SK-N-SH (cell line): ENCODE measurements around the gene RUFY4. TPM values are rescaled to one million over a fixed set of nuclear protein-coding genes. Genes with fewer than 3 reads are reported as not detected.

Experiments
- CTCF ChIA-PET: fragments of 300-600, 350-600 bp; formaldehyde crosslinking; extraction: SDS; loops from one replicate; lab custom pipeline; 2021; lab: Yijun Ruan, JAX
- POLR2A ChIA-PET: fragments of 350-600 bp; sonication (Branson Sonifier 250); formaldehyde crosslinking; extraction: SDS; loops from one replicate; lab custom pipeline; 2020; ENCODE audit warnings: antibody characterized with exemption, inconsistent platforms; lab: Yijun Ruan, JAX
- DNase-seq: peaks from one replicate; pipeline ENCODE4 v3.0.0; 2012
- H2AFZ ChIP-seq: fragments of 200-600 bp; sonication (generic); 2 replicates; pipeline ENCODE4 v1.8.1; 2016; ENCODE audit warnings: antibody characterized with exemption, mild to moderate bottlenecking, low read depth
- H3F3A ChIP-seq: fragments of 200-600 bp; sonication (generic); replicated peaks from 2 replicates; pipeline ENCODE3; 2016; ENCODE audit warnings: antibody characterized with exemption, mild to moderate bottlenecking; ENCODE audit not compliant: insufficient read depth
- H3K27ac ChIP-seq, 2 experiments: fragments of 200-500 bp in 1 of 2; fragments of 200-600 bp in 1 of 2; sonication (Bioruptor generic) in 1 of 2; sonication (generic), shearing (Covaris generic) in 1 of 2; 2 replicates each; pipeline versions ENCODE4 v1.5.1 to v1.6.1; 2014 to 2016; ENCODE audit warnings: low read depth in 2 of 2, inconsistent platforms in 1 of 2, low read length in 1 of 2, mild to moderate bottlenecking in 1 of 2, mixed read lengths in 1 of 2
- H3K27me3 ChIP-seq: fragments of 200-600 bp; sonication (generic), shearing (Covaris generic); 2 replicates; pipeline ENCODE4 v1.6.1; 2016; ENCODE audit warnings: mixed run types; ENCODE audit not compliant: insufficient read depth
- H3K36me3 ChIP-seq, 2 experiments: fragments of 200-500 bp in 1 of 2; fragments of 200-600 bp in 1 of 2; sonication (Bioruptor generic) in 1 of 2; sonication (generic) in 1 of 2; replicated peaks in 1 of 2; 2 replicates each; pipeline versions ENCODE3 to v1.5.1; 2014 to 2016; ENCODE audit warnings: low read length in 1 of 2, mild to moderate bottlenecking in 1 of 2; ENCODE audit not compliant: insufficient read depth in 2 of 2, control insufficient read depth in 1 of 2
- H3K4me1 ChIP-seq, 2 experiments: fragments of 200-500 bp in 1 of 2; fragments of 200-600 bp in 1 of 2; sonication (Bioruptor generic) in 1 of 2; sonication (generic), shearing (Covaris generic) in 1 of 2; 2 replicates each; pipeline versions ENCODE4 v1.5.1 to v1.6.1; 2014 to 2016; ENCODE audit warnings: low read depth in 1 of 2, low read length in 1 of 2, mixed run types in 1 of 2; ENCODE audit not compliant: insufficient read depth in 2 of 2, control insufficient read depth in 1 of 2
- H3K4me2 ChIP-seq: fragments of 200-600 bp; sonication (generic), shearing (Covaris generic); 2 replicates; pipeline ENCODE4 v1.6.1; 2017; ENCODE audit warnings: mixed run types
- H3K4me3 ChIP-seq, 2 experiments: fragments of 200-500 bp in 1 of 2; fragments of 200-600 bp in 1 of 2; sonication (Bioruptor generic) in 1 of 2; sonication (generic), shearing (Covaris generic) in 1 of 2; 2 replicates each; pipeline versions ENCODE4 v1.5.1 to v1.8.1; 2014 to 2016; ENCODE audit warnings: low read depth in 2 of 2, inconsistent platforms in 1 of 2, low read length in 1 of 2, mild to moderate bottlenecking in 1 of 2, mixed read lengths in 1 of 2, moderate library complexity in 1 of 2
- H3K79me2 ChIP-seq: fragments of 200-600 bp; sonication (generic); 2 replicates; pipeline ENCODE4 v1.8.1; 2017; ENCODE audit warnings: mild to moderate bottlenecking; ENCODE audit not compliant: insufficient read depth
- H3K9ac ChIP-seq: fragments of 200-600 bp; sonication (generic); 2 replicates; pipeline ENCODE4 v1.6.1; 2017; ENCODE audit warnings: mixed run types
- H3K9me2 ChIP-seq: fragments of 200-600 bp; sonication (generic); 2 replicates; pipeline ENCODE4 v1.6.1; 2017; ENCODE audit warnings: mixed run types
- H3K9me3 ChIP-seq: fragments of 200-600 bp; sonication (generic); 2 replicates; pipeline ENCODE4 v1.6.1; 2017; ENCODE audit warnings: mixed run types, mild to moderate bottlenecking, moderate library complexity
- H4K20me1 ChIP-seq: fragments of 200-600 bp; sonication (generic); 2 replicates; pipeline ENCODE4 v1.6.1; 2017; ENCODE audit warnings: mild to moderate bottlenecking, mixed run types; ENCODE audit not compliant: insufficient read depth
- MXI1 ChIP-seq: IDR thresholded peaks from 2 replicates; pipeline ENCODE4 v1.6.1; 2012; ENCODE audit warnings: mild to moderate bottlenecking, low read depth, low read length, improper control_type of control experiment
- NFIC ChIP-seq: IDR thresholded peaks from 2 replicates; pipeline ENCODE4 v1.4.0; 2012; ENCODE audit warnings: borderline replicate concordance
- NRF1 ChIP-seq: IDR thresholded peaks from 2 replicates; pipeline ENCODE4 v1.6.1; 2012; ENCODE audit warnings: low read depth, mild to moderate bottlenecking, low read length
- TCF12 ChIP-seq: IDR thresholded peaks from 2 replicates; pipeline ENCODE4 v1.4.0; 2012
- YY1 ChIP-seq: IDR thresholded peaks from 2 replicates; pipeline ENCODE4 v1.4.0; 2012; ENCODE audit warnings: low read depth, mild to moderate bottlenecking
- WGBS: methylation state at CpG from one replicate; pipeline ENCODE4 v1.1.6; 2017; ENCODE audit warnings: low lambda C conversion rate; 5-methylcytosine and 5-hydroxymethylcytosine counted together
- polyA plus RNA-seq, 3 experiments: library from polyadenylated mRNA; depleted of rRNA; stranded (reverse); fragments of >200 nt; gene quantifications; 2 replicates each; pipeline ENCODE4 v1.2.3, GENCODE V29; 2012
- TF ChIP-seq, protein P1 (sequence below): fragments of 200-600 bp; sonication (generic); IDR thresholded peaks from 2 replicates; pipeline ENCODE4 v1.6.1; 2017; ENCODE audit warnings: antibody characterized with exemption, mild to moderate bottlenecking, moderate library complexity
- TF ChIP-seq, protein P2 (sequence below): IDR thresholded peaks from 2 replicates; pipeline ENCODE4; 2012
- TF ChIP-seq, protein P3 (sequence below): fragments of 150-350 bp; IDR thresholded peaks from 2 replicates; pipeline ENCODE4 v1.6.1; 2017; ENCODE audit warnings: antibody characterized with exemption, low read length, low read depth, borderline replicate concordance
- TF ChIP-seq, protein P4 (sequence below): fragments of 150-350 bp; IDR thresholded peaks from 2 replicates; pipeline ENCODE4 v1.6.1; 2016; ENCODE audit warnings: mild to moderate bottlenecking, low read depth, low read length
- TF ChIP-seq, protein P5 (sequence below): IDR thresholded peaks from 2 replicates; pipeline ENCODE4 v1.4.0; 2012; ENCODE audit warnings: low read depth

RUFY4 gene
- polyA plus RNA-seq, 1 of the 3 experiments (the other 2 are of a cell fraction) = not detected

DNA sequence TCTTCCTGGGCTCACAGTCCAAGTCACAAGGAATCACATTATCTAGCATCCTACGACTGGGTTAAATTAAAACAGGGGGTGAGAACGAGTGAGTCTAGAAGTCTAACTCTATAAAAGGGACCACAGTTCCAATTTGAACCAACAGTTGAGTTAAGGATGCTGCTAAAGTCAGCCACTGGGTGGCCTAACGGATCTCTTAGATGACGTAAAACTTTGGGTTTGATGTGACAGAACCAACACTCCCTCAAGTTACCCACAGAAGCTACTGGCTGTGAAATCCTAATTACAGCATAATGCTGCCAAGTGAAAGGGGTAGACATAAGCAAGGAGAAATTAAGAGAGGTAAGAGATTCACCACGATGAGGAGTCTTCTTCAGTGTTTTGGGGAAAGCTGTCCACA lies 32.7 kb upstream of the RUFY4 start:
- H3K27me3 ChIP-seq = peaks cover 14% of the 10 kb centered on the region; the same call in 1 of the 2 replicates
- no peak overlapping the region for H3K9ac ChIP-seq
- H2AFZ ChIP-seq = no peak overlapping the region
- H3K4me2 ChIP-seq = no peak overlapping the region
- H3K36me3 ChIP-seq = no peaks in the 10 kb centered on the region
- DNase-seq = no peak
- peaks cover 0 to 24% of the 10 kb centered on the region in 2 experiments; a peak in 1 of 4 replicates for H3K4me1 ChIP-seq
- no peak overlapping the region for H3K4me3 ChIP-seq
- H4K20me1 ChIP-seq = no peaks in the 10 kb centered on the region
- POLR2A ChIA-PET = no interaction called here
- no peak for TF ChIP-seq YY1
- TF ChIP-seq, protein P1, sequence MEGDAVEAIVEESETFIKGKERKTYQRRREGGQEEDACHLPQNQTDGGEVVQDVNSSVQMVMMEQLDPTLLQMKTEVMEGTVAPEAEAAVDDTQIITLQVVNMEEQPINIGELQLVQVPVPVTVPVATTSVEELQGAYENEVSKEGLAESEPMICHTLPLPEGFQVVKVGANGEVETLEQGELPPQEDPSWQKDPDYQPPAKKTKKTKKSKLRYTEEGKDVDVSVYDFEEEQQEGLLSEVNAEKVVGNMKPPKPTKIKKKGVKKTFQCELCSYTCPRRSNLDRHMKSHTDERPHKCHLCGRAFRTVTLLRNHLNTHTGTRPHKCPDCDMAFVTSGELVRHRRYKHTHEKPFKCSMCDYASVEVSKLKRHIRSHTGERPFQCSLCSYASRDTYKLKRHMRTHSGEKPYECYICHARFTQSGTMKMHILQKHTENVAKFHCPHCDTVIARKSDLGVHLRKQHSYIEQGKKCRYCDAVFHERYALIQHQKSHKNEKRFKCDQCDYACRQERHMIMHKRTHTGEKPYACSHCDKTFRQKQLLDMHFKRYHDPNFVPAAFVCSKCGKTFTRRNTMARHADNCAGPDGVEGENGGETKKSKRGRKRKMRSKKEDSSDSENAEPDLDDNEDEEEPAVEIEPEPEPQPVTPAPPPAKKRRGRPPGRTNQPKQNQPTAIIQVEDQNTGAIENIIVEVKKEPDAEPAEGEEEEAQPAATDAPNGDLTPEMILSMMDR = peak; percentile 26; the same call in 1 of the 2 replicates
- no peaks in the 10 kb centered on the region for H3K79me2 ChIP-seq
- H3K9me3 ChIP-seq = no peaks in the 10 kb centered on the region
- WGBS = 65% methylated on average over 5 of the region's 5 CpGs
- CTCF ChIA-PET = interaction anchor here (0.7 to 7.6 kb wide), 11 partner anchors 8 to 254 kb away, joined by 3 to 161 read pairs (median 4); partner anchors contain the start of gene RUFY4
- no peak overlapping the region for H3K27ac ChIP-seq
- H3F3A ChIP-seq = no peaks in the 10 kb centered on the region
- no peaks in the 10 kb centered on the region for H3K9me2 ChIP-seq

DNA sequence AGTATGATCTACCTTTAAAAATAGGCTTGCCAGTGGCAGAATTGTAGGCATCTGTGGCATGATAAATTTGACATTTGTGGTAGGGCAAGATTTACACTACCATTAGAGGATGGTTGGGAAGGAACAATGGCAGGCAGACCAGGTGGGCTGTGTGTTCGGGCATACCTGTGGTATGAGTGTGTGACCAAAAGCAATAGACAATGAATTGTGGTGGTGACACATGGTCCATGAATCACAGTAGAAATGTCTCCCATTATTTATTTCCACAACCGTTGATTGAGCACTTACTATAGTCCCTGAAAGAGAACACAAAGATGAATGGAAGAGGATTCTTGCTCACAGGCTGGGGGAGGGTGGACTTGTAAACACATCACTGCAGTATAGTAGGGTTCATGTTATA lies 29.9 kb upstream of the RUFY4 start:
- no peak overlapping the region for H3K4me3 ChIP-seq
- no peak overlapping the region for H3K4me2 ChIP-seq
- no peaks in the 10 kb centered on the region for H3K9me2 ChIP-seq
- no peak overlapping the region for H3K27ac ChIP-seq
- 32% methylated on average over 2 of the region's 2 CpGs for WGBS
- DNase-seq = no peak
- H3K79me2 ChIP-seq = no peaks in the 10 kb centered on the region
- peaks cover 0 to 5% of the 10 kb centered on the region in 2 experiments; a peak in 1 of 4 replicates for H3K4me1 ChIP-seq
- TF ChIP-seq, protein P2, sequence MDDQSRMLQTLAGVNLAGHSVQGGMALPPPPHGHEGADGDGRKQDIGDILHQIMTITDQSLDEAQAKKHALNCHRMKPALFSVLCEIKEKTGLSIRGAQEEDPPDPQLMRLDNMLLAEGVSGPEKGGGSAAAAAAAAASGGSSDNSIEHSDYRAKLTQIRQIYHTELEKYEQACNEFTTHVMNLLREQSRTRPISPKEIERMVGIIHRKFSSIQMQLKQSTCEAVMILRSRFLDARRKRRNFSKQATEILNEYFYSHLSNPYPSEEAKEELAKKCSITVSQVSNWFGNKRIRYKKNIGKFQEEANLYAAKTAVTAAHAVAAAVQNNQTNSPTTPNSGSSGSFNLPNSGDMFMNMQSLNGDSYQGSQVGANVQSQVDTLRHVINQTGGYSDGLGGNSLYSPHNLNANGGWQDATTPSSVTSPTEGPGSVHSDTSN = peak; percentile 74
- no peak for TF ChIP-seq MXI1
- TF ChIP-seq NRF1 = no peak
- TF ChIP-seq YY1 = no peak
- TF ChIP-seq, protein P3, sequence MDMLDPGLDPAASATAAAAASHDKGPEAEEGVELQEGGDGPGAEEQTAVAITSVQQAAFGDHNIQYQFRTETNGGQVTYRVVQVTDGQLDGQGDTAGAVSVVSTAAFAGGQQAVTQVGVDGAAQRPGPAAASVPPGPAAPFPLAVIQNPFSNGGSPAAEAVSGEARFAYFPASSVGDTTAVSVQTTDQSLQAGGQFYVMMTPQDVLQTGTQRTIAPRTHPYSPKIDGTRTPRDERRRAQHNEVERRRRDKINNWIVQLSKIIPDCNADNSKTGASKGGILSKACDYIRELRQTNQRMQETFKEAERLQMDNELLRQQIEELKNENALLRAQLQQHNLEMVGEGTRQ = no peak
- TF ChIP-seq, protein P4, sequence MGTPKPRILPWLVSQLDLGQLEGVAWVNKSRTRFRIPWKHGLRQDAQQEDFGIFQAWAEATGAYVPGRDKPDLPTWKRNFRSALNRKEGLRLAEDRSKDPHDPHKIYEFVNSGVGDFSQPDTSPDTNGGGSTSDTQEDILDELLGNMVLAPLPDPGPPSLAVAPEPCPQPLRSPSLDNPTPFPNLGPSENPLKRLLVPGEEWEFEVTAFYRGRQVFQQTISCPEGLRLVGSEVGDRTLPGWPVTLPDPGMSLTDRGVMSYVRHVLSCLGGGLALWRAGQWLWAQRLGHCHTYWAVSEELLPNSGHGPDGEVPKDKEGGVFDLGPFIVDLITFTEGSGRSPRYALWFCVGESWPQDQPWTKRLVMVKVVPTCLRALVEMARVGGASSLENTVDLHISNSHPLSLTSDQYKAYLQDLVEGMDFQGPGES = no peak
- TF ChIP-seq, protein P5, sequence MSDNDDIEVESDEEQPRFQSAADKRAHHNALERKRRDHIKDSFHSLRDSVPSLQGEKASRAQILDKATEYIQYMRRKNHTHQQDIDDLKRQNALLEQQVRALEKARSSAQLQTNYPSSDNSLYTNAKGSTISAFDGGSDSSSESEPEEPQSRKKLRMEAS = no peak
- no peak for TF ChIP-seq NFIC
- peak; percentile 64; the same call in 1 of the 2 replicates for TF ChIP-seq TCF12
- H3K36me3 ChIP-seq = no peaks in the 10 kb centered on the region
- peaks cover 14% of the 10 kb centered on the region; the same call in 1 of the 2 replicates for H3K27me3 ChIP-seq
- no peaks in the 10 kb centered on the region for H3F3A ChIP-seq
- no peak overlapping the region for H3K9ac ChIP-seq
- ChIA-PET POLR2A (no interaction called here), CTCF (interaction anchor here (1.7 to 4.5 kb wide), 2 partner anchors 250 to 254 kb away, joined by 8 to 30 read pairs; no protein-coding TSS in a partner anchor)
- H2AFZ ChIP-seq = no peak overlapping the region
- H4K20me1 ChIP-seq = no peaks in the 10 kb centered on the region
- H3K9me3 ChIP-seq = no peaks in the 10 kb centered on the region
